Stimulated activated CD4-positive, alpha-beta T cell treated with anti-CD3 and anti-CD28 coated beads, Interleukin-2, amount 100 ng/mL, for 4 hours (primary cell): ENCODE data around the gene NPW.
A peak's percentile ranks its signal among the peaks of the same experiment; 100 is the strongest.
"Not testable (repeated sequence)": the region's sequence is repeated elsewhere in the genome, so short reads cannot be mapped to it uniquely, and the experiment has no call there.

ENCODE experiments used
- DNase-seq: peaks from one replicate; pipeline ENCODE4 v3.0.0-alpha.2; 2020; ENCODE audit warnings: low read depth

The NPW gene

DNA sequence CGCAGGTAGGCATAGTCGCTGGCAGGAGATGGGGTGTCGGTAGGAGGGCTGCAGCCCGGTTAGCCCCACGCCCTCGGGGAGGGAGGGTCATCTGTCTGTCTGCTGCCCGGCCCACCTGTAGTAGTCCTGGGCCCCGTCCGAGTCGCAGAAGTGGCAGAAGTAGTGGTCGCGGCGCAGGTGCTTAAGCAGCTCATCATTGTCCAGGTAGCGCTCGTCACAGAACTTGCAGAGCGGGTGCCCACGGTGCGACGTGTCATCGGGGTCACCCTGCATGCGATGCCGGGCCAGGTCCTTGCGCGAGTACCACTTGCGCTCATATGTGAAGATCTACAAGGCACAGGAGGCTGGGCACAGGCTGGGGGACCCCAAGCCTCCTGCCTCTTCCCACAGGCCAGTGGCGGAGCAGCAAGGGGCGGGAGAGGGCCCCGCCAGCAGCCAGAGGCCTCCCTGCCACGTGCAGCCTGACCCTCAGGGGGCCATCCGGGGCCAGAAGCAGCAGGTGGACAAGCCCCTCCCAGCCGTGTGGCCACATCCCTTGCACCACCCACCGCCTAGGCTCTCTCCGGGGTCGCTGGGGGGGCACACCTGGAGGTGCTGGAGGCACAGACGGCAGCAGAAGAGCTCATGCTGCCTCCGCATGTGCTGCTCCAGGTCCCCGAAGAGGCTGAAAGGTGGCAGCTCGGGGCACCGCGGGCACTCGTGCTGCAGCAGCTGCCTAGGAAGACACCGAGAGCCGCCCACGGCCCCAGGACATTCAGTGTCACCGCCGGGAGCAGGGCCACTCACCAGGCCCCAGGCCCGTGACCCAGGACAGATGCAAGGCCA, 17.0 kb upstream of the NPW start:
- no peak for DNase-seq

DNA sequence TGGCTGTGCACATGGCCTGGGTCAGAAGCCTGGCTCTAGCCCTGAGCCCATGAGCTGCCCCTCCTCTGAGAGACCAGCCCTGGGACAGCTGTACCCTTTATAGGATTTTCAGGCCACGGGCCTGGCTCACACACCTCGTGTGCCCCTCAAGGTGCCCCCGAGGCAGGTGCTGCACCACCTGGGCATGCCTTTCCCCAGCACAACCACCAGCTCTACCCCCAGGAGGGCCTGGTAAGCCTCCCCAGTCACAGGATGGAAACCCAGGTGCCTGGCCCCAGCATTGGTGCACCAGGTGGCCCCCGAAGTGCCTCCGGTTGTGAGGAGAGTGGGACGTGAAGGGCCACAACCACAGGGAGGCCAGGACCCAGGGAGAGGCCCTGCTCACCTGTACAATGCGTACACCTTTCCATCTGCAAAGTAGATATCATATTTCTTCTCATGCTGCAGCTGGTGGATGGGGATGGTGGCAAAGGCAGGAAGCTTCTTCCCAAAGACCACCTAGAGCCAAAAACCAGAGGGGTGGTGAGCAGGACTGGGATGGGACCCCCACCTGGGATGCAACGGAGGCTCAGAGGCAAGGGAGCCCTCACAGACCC, 16.3 kb upstream of the NPW start:
- DNase-seq, result no peak

DNA sequence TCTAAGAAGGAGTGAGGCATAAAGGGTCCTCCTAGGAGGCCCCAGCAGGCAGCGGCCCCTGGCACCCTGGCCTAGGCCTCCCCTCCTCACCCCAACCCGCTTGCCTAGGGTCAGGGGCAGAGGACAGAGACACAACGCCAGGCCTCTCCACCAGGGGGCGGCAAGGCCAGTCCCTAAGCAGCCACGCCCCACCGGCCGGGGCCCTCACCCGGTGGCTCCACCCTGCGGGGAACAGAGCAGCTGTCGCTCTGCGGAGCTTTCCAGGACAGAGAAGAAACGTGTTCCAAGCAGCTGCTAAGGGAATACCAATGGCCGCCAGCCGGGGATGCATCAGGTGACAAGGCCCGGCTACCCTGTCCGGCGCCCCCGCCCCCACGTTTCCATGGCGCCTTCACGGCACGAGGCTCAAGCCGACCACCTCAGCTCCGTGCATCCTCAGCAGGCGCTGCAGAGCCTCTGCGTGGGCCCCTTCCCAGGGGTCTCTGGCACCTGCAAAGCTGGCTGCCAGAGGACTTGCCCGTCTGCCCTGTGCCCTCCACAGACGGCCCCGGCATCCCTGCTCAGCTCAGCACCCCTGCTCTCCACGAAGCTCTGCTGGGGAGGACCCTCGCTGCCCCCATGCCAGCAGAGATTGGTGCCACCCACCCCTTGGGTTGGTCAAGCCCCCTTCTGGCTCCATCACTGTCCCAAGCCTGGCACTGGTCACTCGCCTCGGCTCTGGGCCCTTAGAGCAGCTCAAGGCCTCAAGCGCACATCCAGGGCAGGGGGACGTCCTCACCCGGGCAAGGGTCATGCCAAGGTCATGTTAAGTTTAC, 15.6 kb upstream of the NPW start:
- DNase-seq, result peak; percentile 74

DNA sequence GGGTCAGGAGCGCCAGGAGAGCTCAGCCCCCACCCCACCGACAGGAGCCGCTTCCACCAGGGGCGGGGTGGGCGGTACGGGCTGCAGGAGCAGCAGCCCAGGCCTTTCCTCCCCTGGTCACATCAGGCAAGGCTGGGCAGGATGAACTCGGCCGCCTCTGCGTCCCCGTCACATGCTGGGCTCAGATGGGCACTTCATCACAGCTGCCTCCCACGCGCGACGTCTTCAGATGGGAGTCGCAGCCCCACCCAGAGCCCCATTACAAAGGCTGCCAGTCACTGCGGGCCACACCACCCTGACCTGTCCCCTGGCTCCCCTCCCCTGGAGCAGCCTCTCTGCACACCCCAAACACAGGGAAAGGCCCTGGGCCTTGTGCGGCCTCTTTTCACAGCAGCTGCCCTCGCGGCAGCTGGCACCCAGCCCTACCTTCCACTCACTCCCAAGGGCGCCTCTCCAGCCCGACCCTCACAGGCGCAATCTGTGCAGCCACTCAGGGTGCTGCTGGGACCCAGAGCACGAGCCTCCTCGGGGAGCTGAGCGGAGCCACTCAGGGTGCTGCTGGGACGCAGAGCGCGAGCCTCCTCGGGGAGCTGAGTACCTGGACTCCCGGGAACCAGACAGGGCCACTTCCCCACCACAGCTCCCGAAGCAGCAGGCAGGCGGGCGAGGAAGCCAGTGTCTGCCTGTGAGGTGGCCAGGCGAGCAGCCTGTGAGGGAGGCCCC, 14.6 kb upstream of the NPW start:
- no peak for DNase-seq

DNA sequence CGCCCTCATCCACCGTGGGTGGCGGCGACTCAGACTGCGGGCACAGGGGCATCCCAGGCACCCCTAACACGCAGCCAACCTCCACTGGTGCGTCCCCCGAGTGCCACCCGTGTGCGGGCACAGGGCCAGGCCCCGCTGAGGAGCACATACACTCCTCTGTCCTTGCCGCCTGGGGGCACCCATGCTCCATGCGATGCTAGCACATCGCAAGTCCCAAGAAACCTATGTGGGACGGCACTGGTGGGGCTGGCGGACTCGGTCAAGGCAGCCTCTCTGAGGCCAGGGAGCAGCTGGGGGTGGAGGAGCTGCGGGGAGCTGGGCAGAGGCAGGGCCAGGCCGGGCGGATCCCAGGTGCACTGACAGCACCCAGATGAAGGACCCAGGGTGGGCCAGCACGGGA, 13.9 kb upstream of the NPW start:
- DNase-seq, result no peak

DNA sequence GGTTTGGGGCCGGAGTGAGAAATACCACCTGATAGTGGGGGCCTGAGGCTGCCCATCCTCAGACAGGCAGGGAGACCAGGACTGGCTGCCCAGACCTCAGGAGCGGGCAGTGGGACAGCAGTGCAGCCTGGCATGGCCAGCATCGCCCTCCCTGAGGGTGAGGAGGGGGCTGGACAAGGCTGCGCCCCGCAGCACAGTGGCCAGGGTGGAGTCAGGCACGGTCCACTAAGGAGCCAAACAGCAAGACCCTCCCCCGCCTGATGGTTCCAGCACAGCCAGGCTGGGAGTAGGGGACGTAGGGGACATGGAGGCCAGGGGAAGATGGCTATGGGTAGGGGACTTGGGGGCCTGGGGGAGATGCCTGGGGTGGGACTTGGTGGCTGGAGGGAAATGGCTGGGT, 13.3 kb upstream of the NPW start:
- DNase-seq, result no peak

DNA sequence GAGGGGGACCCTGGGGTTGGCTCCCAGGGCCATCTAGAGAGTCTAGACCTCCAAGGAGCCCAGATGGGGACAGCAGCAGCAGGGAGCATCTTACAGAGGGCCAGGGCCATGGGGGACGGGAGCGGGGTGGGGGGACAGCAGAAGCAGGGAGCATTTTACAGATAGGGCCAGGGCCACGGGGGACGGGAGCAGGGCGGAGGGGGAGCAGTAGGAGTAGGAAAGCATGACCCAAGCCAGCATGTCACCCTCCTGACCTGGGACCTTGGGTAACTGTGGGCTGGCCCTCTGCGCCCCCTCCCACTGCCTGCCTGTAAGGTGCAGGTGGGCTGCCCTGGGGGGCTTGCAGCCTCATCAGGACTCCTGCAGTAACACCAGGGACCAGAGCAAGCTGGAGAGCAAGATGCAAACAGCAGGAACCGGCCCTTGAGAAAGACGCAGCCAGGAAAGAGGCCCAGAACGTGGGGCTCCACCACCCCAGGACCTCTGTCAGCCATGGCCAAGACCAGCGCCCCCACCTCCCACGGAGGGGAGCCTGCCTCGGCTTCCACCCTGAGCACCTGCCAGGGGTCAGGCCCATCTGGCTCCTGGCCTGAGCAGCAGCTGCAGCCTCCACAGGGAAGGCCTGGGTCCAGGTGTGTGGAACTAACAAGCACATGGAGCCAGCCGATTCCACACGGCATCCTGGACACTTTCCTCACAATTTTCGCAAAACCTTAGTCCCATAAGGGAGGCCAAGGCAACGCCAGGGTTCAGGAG, 12.3 kb upstream of the NPW start:
- no peak for DNase-seq

DNA sequence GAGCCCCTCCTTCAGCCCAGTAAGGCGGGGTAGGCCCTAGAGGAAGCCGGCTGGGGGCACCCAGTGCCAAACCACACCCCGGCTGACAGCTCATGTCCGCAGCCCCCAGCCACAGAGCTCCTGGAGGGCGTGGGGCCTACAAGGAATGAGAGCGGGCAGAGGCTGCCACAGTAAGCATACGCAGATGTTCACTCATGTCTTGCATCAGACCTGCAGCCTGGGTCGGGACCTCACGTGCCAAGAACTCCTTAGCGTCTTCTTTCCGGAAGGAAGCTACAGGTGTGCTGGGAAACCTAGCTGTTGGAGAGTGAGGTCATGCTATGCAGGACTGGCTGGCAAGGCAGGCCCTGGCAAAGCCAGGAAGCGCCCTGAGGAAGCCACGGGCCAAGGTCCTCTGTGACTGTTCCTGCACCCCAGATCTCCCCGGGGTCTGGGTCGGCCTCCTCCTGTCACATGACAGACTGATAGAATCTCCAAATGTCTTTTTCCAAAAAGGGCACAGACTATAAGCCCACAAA, 11.5 kb upstream of the NPW start:
- DNase-seq, result no peak

DNA sequence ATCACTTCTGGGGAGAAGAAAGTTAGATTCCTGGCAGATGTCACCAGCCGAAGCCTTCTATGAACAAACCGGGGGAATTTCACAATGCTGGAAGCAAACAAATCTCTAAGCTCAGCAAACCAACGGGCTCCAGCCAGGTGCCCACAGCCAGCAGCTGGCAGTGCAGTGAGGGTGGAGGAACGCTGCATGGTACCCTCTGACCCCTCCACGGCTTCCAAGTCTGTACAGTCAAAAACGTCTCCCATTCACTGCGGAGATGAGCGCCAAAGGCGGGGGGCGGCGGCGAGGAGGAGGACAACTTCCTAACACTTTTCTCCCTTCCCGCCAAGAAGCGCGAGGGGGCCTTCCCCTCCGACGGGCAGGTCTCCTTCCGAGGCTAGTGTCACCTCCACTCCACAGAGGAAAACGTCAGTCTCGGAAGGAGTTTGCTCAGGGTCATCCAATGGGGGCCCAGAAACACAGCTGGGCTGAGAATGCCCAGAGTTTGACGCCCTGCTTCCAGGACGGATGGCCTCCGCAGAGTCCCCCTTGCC, 10.9 kb upstream of the NPW start:
- no peak for DNase-seq

DNA sequence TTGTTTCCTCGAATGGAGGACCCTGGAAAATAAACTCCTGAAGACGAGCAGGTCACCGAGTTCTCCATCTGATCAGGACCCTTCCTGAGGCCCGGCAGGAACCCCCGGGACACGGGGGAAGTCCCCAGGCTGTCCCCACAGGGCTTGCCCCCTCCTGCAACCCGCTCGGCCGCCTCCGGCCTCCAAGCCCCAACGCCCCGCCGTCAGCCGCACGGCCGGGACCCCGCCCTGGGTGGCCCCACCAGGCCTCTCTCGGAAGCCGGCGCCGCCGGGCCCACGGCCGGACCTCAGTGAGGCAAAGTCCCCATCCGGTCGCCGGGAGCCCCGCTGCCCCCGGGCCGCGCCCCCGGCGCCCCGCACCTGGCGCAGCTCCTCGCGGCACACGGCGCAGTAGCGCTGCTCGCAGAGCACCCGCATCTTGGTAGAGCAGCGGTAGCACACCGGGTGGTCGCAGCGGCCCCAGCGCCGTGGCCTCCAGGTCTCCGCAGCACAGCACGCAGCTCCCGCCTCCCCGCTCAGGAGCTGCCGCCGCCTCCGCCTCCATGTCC, 10.3 kb upstream of the NPW start:
- no peak for DNase-seq

DNA sequence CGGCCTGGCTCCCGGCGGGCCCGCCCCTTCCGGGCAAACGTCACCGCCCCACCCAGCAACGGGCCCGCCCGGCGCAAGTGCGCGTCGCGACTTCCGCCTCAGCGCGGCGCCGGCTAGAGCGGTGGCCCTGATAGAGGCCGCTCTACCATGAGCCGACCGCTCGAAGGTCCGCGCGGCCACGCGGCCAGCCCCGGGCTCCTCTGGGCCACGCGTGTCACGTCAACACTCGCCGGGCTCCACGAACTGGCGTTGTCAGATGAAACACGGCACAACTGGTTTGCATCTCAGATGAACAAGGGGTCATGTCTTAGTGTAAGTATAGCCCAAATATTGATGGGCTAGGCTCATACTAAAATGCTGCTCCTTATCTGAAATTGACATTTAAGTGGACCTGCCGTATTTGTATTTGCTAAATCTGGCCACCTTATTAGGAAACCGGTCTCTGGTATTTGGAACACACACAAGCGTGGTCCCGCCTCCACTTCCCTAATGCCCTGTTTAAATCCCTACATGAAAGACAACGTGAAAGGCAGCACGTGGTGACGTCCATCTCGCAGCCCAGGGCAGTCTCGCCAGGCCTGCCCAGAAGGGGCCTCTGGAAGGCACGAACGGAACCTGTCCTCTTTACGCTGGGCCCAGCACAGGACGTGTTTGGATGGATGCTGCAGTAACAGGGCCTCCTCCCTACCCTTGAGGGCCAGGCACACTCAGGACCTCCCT, 9.6 kb upstream of the NPW start, which contains the start of gene ZNF598:
ZNF598 (minus strand) TSS at position 31 of the 720 bp plus-strand sequence.
- DNase-seq, result peak; percentile 70

DNA sequence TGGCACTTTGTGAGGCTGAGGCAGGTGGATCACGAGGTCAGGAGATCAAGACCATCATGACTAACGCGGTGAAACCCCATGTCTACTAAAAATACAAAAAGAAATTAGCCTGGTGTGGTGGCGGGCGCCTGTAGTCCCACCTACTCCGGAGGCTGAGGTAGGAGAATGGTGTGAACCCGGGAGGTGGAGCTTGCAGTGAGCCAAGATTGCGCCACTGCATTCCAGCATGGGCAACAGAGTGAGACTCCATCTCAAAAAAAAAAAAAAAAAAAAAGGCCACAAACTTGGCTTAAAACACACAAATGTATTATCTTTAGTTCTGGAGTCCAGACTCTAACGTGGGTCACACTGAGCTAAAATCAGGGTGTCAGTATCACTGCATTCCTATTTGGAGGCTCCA, 7.9 kb upstream of the NPW start:
- DNase-seq, result not testable (repeated sequence)

DNA sequence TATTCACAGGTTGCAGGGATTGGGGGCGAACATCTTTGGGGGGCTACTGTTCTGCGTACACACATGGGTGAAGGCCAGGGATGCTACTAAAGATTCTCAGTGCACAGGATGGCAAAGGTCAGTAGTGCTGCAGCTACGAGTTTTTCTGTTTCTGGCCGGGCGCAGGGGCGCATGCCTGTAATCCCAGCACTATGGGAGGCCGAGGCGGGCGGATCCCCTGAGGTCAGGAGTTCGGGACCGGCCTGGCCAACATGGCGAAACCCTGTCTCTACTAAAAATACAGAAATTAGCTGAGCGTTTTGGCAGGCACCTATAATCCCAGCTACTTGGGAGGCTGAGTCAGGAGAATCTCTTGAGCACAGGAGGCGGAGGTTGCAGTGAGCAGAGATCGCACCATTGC, 6.1 kb upstream of the NPW start:
- no peak for DNase-seq

DNA sequence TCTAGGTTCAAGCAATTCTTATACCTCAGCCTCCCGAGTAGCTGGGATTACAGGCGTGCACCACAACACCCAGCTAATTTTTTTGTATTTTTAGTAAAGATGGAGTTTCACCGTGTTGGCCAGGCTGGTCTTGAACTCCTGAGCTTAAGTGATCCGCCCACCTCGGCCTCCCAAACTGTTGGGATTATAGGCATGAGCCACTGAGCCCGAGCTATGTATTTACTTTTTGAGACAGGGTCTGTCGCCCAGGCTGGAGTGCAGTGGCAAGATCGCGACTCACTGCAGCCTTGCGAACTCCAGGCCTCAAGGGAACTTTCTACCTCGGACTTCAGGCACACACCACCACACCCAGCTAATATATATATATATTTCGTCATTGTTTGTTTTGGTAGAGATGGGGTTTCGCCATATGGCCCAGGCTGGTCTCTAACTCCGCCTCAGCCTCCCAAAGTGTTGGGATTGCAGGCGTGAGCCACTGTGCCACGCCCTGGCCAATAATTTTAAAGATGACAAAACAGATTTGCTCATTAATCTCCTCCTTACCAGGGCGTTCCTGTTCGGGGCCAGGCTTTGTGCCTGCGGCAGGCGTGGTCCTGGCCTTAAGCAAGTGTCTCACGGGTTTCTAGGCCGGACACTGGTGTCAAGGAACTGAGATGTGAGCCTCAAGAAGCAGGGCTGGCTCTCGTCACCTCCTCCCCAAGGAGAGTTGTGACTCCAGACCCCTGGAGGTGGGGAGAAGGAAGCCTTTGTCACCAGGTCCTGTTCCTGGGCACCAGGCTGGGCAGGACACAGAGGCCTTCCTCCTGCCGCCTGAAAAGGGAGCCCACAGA, 4.3 kb upstream of the NPW start:
- no peak for DNase-seq

DNA sequence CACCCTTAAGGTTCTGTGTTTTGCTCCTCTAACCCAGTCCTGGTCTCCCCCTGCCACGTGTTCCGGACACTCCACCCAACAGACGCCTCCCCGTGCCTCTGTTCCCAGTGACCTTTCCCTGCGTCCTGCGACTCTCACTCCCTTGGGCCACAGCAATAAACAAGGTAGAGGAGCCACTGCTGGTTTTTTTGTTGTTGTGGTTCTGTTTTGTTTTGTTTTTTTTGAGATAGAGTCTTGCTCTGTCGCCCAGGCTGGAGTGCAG, 3.7 kb upstream of the NPW start:
- no peak for DNase-seq

DNA sequence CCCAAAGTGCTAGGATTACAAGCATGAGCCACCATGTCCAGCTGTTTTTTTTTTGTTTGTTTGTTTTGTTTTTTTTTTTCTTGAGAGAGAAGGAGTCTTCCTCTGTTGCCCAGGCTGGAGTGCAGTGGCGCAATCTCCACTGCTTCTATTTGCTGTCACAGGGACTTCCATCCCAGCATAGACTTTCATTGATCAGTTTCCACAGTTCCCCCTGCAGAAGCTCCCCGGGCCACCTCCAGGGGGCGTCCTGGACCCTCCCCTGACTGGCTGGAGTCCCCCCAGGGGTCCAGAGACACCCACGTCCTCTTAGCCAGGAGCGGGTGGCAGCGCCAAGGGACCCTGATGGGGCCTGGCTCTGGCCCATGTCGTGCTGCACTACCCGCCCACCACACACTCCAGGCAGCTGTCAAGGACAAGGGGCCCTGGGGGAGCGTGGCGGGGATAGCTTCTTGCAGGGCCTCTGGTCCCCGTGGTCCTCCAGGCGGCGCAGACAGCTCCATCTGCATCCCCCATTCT, 3.1 kb upstream of the NPW start:
- no peak for DNase-seq

DNA sequence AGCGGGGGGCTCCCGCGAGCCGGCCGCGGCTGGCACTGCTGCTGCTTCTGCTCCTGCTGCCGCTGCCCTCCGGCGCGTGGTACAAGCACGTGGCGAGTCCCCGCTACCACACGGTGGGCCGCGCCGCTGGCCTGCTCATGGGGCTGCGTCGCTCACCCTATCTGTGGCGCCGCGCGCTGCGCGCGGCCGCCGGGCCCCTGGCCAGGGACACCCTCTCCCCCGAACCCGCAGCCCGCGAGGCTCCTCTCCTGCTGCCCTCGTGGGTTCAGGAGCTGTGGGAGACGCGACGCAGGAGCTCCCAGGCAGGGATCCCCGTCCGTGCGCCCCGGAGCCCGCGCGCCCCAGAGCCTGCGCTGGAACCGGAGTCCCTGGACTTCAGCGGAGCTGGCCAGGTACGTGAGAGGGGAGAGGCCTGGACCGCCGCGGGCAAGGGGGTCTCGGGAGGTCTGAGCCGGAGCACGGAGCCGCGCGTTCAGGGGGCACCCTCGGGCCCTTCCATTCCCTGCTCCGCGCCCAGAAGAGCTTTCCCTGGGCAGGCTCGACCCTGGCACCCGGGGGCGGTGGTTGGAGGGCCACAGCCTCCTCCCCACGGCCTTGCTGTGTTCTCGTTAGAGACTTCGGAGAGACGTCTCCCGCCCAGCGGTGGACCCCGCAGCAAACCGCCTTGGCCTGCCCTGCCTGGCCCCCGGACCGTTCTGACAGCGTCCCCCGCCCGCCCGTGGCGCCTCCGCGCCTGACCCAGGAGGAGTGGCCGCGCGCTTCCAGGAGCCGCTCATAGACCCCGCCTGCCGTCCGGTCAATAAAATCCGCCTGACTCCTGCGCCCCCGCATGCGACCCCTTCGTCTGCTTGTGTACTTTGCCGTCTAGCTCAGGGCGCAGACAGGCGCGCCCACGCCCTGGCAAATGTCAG, 591 bp downstream of the NPW start:
- no peak for DNase-seq

DNA sequence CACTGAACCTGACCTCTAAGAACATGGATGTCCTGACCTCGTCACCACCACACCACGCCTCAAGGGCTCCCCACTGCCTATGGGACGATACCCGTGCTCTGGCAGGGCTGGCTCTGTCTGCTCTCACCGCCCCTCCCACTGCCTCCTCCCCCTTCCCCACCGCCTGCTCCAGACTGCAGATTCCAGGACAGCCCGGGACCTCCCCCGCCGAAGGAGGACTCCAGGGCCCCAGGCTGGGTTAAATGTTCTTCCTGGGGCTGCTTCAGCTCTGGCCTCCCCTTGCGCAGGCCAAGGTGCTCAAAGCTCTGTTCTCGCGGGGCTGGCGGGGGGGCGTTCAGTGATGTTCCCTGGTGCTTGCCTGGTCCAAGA, 3.1 kb downstream of the NPW start:
- no peak for DNase-seq
